HFFc6 (cell line): ENCODE data around the gene CEP192. TPM values are rescaled to one million over a fixed set of nuclear protein-coding genes. Genes with fewer than 3 reads are reported as not detected.

Experiments
- DNase-seq: peaks from one replicate; pipeline ENCODE4 v3.0.0-alpha.2; 2018
- H3K27ac Mint-ChIP-seq: 2 replicates; pipeline ENCODE4 v1.8.0; 2020; ENCODE audit warnings: mild to moderate bottlenecking, mixed read lengths
- H3K27me3 Mint-ChIP-seq: 2 replicates; pipeline ENCODE4 v1.8.0; 2021; ENCODE audit warnings: mild to moderate bottlenecking, moderate library complexity, mixed read lengths; ENCODE audit not compliant: insufficient read depth
- H3K36me3 Mint-ChIP-seq: 2 replicates; pipeline ENCODE4 v1.8.0; 2021; ENCODE audit warnings: low read depth, mixed read lengths
- H3K4me1 Mint-ChIP-seq: 2 replicates; pipeline ENCODE4 v1.8.0; 2020; ENCODE audit warnings: low read depth, mixed read lengths
- H3K4me3 Mint-ChIP-seq: 2 replicates; pipeline ENCODE4 v1.8.0; 2020; ENCODE audit warnings: mild to moderate bottlenecking, moderate library complexity, mixed read lengths
- H3K9me3 Mint-ChIP-seq: 2 replicates; pipeline ENCODE4 v1.8.0; 2020; ENCODE audit warnings: mild to moderate bottlenecking, mixed read lengths
- CTCF ChIP-seq: fragments of 200-600 bp; sonication (generic); IDR thresholded peaks from 2 replicates; pipeline ENCODE4 v1.5.0; 2021; ENCODE audit warnings: antibody characterized with exemption, mild to moderate bottlenecking
- total RNA-seq, 6 experiments: library from RNA; stranded (reverse); fragmentation: NEBNext Ultra II Directional; extraction: Animal tissue kit (Norgen Biotek cat#: 25700); gene quantifications; 2 replicates in 1 of 6; 3 replicates in 5 of 6; pipeline ENCODE4 v1.2.3, GENCODE V29; 2021

CEP192 gene
- total RNA-seq, 6 experiments from 2014 or later: 15.1 to 21.0 (median 18.4) TPM

- no peak overlapping the region for H3K27ac Mint-ChIP-seq
- no peak for DNase-seq
- no peak overlapping the region for H3K4me3 Mint-ChIP-seq
- peaks cover 5% of the 10 kb centered on the region; the same call in 1 of the 2 replicates for H3K4me1 Mint-ChIP-seq
- peaks cover 5% of the 10 kb centered on the region; the same call in 1 of the 2 replicates for H3K27me3 Mint-ChIP-seq
- no peak for TF ChIP-seq CTCF
- no peaks in the 10 kb centered on the region for H3K36me3 Mint-ChIP-seq
- peaks cover 11% of the 10 kb centered on the region; the same call in 1 of the 2 replicates for H3K9me3 Mint-ChIP-seq
These were observed 154.6 kb downstream of the CEP192 start for GRCh38 chr18:13145636-13146190.

GRCh38 chr18:13147130-13147529 lies 156.0 kb downstream of the CEP192 start:
- H3K36me3 Mint-ChIP-seq: no peaks in the 10 kb centered on the region
- DNase-seq: no peak
- no peaks in the 10 kb centered on the region; the same call in 1 of the 2 replicates for H3K4me1 Mint-ChIP-seq
- TF ChIP-seq CTCF: no peak
- H3K4me3 Mint-ChIP-seq: no peak overlapping the region
- H3K27me3 Mint-ChIP-seq: peaks cover 5% of the 10 kb centered on the region; the same call in 1 of the 2 replicates
- peaks cover 11% of the 10 kb centered on the region; the same call in 1 of the 2 replicates for H3K9me3 Mint-ChIP-seq
- H3K27ac Mint-ChIP-seq: no peak overlapping the region

GRCh38 chr18:13151656-13152055 lies 160.5 kb downstream of the CEP192 start:
- H3K4me3 Mint-ChIP-seq: no peak overlapping the region
- no peak for DNase-seq
- H3K4me1 Mint-ChIP-seq: no peaks in the 10 kb centered on the region; the same call in 1 of the 2 replicates
- no peaks in the 10 kb centered on the region for H3K36me3 Mint-ChIP-seq
- H3K27me3 Mint-ChIP-seq: peaks cover 6% of the 10 kb centered on the region
- TF ChIP-seq CTCF: no peak
- no peak overlapping the region for H3K27ac Mint-ChIP-seq
- peaks cover 3% of the 10 kb centered on the region; the same call in 1 of the 2 replicates for H3K9me3 Mint-ChIP-seq

GRCh38 chr18:13158428-13158827 lies 167.3 kb downstream of the CEP192 start:
- Mint-ChIP-seq H3K27me3 (peaks cover 8% of the 10 kb centered on the region), H3K9me3 (peaks cover 18% of the 10 kb centered on the region), H3K4me1 (peaks cover 11% of the 10 kb centered on the region), H3K27ac (no peak overlapping the region), H3K4me3 (no peak overlapping the region), H3K36me3 (peaks cover 9% of the 10 kb centered on the region; the same call in 1 of the 2 replicates)
- DNase-seq: no peak
- TF ChIP-seq CTCF: no peak

- H3K27ac Mint-ChIP-seq: no peak overlapping the region
- peaks cover 20% of the 10 kb centered on the region for H3K4me1 Mint-ChIP-seq
- H3K36me3 Mint-ChIP-seq: peaks cover 9% of the 10 kb centered on the region; the same call in 1 of the 2 replicates
- peak; percentile 65 for DNase-seq
- peaks cover 18% of the 10 kb centered on the region for H3K9me3 Mint-ChIP-seq
- peak; percentile 93 for TF ChIP-seq CTCF
- H3K27me3 Mint-ChIP-seq: peaks cover 7% of the 10 kb centered on the region
- H3K4me3 Mint-ChIP-seq: peak overlapping the region; percentile 39
These were observed 168.4 kb downstream of the CEP192 start for GRCh38 chr18:13159579-13159978.
